ENCODE data around the gene LGALS16. TPM values are rescaled to one million over a fixed set of nuclear protein-coding genes. Genes with fewer than 3 reads are reported as not detected.

The LGALS16 gene
- total RNA-seq, 1 donor from 2014 or later = not detected

DNA sequence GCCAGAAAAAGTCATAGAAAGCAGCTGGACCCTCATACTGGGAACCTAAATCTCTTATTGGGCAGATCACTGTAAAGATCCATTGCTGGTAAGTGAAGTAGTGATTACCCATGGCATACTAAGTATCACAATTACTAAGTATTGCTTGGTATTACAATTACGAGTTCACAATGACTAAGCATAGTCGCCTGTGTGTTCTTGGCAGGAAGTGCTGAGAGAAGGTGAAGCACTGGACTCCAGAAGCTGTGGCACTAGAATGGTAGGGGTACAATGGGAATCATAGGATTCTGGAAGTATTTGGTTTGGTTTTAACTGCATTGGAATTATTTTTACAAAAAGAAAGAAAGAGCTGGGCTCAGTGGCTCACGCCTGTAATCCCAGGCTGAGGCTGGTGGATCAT is 20.3 kb downstream of the LGALS16 start:
- intact Hi-C loops (cut with micrococcal nuclease) = no loop called here
- Histone ChIP-seq H3K4me3 (no peak overlapping the region), H3K36me3 (no peaks in the 10 kb centered on the region), H3K27me3 (ENCODE audit: low read depth) (peaks cover 14% of the 10 kb centered on the region), H3K27ac (replicated peaks) (no peak overlapping the region), H3K4me1 (peaks cover 19% of the 10 kb centered on the region), H3K9me3 (replicated peaks) (no peaks in the 10 kb centered on the region)
- DNase-seq = no peak
- no peak for TF ChIP-seq CTCF (IDR thresholded peaks at IDR 0.05; ENCODE audit: borderline replicate concordance)

- H3K27me3 ChIP-seq (ENCODE audit: low read depth) = peaks cover 6% of the 10 kb centered on the region
- no peaks in the 10 kb centered on the region for H3K36me3 ChIP-seq
- no peak for DNase-seq
- no peaks in the 10 kb centered on the region for H3K9me3 ChIP-seq (replicated peaks)
- intact Hi-C loops (cut with micrococcal nuclease) = no loop called here
- H3K4me3 ChIP-seq = no peak overlapping the region
- TF ChIP-seq CTCF (IDR thresholded peaks at IDR 0.05; ENCODE audit: borderline replicate concordance) = no peak
- peaks cover 19% of the 10 kb centered on the region for H3K4me1 ChIP-seq
- no peak overlapping the region for H3K27ac ChIP-seq (replicated peaks)
Measured at GRCh38 chr19:39677961-39678889, 22.5 kb downstream of the LGALS16 start.

DNA sequence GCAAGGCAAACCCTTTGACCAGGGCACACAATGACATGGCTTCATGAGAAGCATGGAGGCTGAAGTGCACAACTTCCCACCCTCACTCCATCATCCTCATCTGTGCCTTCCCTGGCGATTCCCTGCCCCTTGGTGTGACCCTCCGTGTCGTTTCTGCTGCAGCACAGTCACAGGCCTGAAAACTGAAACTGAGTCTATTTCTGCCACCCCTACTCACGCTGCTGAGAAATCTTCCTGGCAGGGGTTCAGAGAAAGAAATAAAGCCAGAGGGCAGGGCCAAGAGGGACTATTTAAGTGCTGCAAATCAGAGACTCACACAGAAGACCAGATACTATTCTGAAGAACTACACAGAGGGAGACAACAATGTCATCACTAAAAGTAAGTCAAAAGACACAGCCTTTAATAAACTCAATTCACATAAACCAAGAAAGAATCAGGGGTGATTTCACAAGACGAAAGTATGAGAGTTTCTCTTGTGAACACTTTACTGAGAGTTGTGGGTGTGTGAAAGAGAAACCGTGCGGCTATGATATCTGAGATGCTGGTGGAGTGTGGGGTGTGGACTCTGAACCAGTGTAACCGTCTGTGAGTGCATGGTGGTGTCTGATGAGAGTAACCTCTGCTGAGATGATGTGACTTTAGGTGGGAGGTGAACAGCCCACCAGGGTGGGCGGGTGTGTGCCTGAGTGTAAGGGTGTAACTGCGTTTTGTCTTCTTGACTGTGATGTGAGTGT is 23.5 kb downstream of the LGALS16 start:
- no peak for DNase-seq
- Histone ChIP-seq H3K4me1 (peaks cover 19% of the 10 kb centered on the region), H3K27me3 (ENCODE audit: low read depth) (peaks cover 6% of the 10 kb centered on the region), H3K36me3 (no peaks in the 10 kb centered on the region), H3K4me3 (no peak overlapping the region), H3K27ac (replicated peaks) (peak overlapping the region; percentile 6), H3K9me3 (replicated peaks) (no peaks in the 10 kb centered on the region)
- no peak for TF ChIP-seq CTCF (IDR thresholded peaks at IDR 0.05; ENCODE audit: borderline replicate concordance)
- intact Hi-C loops (cut with micrococcal nuclease) = no loop called here

DNA sequence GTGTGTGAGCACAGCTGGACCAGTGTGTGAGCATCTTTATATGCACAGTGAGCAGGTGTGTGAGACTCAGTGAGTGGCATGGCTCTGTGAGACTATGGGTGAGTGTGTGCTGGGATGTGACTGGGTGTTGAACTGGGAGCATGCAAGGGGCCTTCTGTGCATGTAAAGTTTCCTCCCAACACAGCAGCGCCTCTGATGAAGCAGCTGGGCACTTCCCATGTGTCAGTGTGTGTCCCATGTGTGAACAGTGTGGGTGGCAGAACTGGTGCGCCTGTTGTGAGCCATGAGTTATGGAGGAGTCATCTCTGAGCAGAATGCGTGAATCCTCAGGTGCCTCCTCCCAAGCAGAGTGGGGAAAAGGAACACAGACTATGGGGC is 24.1 kb downstream of the LGALS16 start:
- intact Hi-C loops (cut with micrococcal nuclease) = no loop called here
- H3K36me3 ChIP-seq = no peaks in the 10 kb centered on the region
- H3K27me3 ChIP-seq (ENCODE audit: low read depth) = peaks cover 6% of the 10 kb centered on the region
- no peak overlapping the region for H3K27ac ChIP-seq (replicated peaks)
- no peak for TF ChIP-seq CTCF (IDR thresholded peaks at IDR 0.05; ENCODE audit: borderline replicate concordance)
- DNase-seq = no peak
- no peaks in the 10 kb centered on the region for H3K9me3 ChIP-seq (replicated peaks)
- peaks cover 19% of the 10 kb centered on the region for H3K4me1 ChIP-seq
- H3K4me3 ChIP-seq = no peak overlapping the region

- no peak for DNase-seq
- Histone ChIP-seq H3K9me3 (replicated peaks) (no peaks in the 10 kb centered on the region), H3K27ac (replicated peaks) (no peak overlapping the region), H3K27me3 (ENCODE audit: low read depth) (peaks cover 6% of the 10 kb centered on the region), H3K4me1 (peaks cover 19% of the 10 kb centered on the region), H3K36me3 (no peaks in the 10 kb centered on the region), H3K4me3 (no peak overlapping the region)
- TF ChIP-seq CTCF (IDR thresholded peaks at IDR 0.05; ENCODE audit: borderline replicate concordance) = no peak
- intact Hi-C loops (cut with micrococcal nuclease) = no loop called here
Measured at GRCh38 chr19:39680593-39680992, 24.9 kb downstream of the LGALS16 start.

Measured in left ventricle myocardium inferior (tissue), 1 donor.